ENCODE measurements around the gene LY6G5B.

Gene LY6G5B

DNA sequence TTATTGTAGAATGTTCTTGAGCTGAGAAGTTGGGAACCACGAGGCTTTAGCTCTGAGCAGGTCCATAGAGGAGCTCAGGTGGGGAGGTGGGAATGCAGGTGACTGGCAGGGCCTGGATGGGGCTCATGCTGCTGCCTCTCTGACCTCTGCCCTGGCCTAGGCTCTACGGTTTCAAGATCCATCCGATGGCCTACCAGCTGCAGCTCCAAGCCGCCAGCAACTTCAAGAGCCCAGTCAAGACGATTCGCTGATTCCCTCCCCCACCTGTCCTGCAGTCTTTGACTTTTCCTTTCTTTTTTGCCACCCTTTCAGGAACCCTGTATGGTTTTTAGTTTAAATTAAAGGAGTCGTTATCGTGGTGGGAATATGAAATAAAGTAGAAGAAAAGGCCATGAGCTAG lies at the start of gene LY6G5B:
LY6G5B (plus strand) TSS at position 301 of the 400 bp plus-strand sequence. CDS start 975 bp downstream, outside the sequence.
- H3K27me3 ChIP-seq (ENCODE audit: insufficient read depth, poor library complexity, severe bottlenecking) = no peaks in the 10 kb centered on the region
- H3K4me1 ChIP-seq (ENCODE audit: insufficient read depth, poor library complexity, severe bottlenecking) = no peaks in the 10 kb centered on the region
- no peak within 1 kb of the TSS for H3K27ac ChIP-seq (ENCODE audit: poor library complexity, severe bottlenecking)
- peaks cover 61% of the 10 kb centered on the region for H3K36me3 ChIP-seq (ENCODE audit: low read depth)
- no peak within 1 kb of the TSS for H3K4me3 ChIP-seq (ENCODE audit: severe bottlenecking)
- ATAC-seq (ENCODE audit: low read depth) (no peak), DNase-seq (ENCODE audit: low spot score) (no peak)
- TF ChIP-seq CTCF (IDR thresholded peaks at IDR 0.05; ENCODE audit: poor library complexity, severe bottlenecking) = no peak
- H3K9me3 ChIP-seq (ENCODE audit: severe bottlenecking) = no peaks in the 10 kb centered on the region

GRCh38 chr6:31620586-31621319 lies 49.0 kb upstream of the LY6G5B start, which contains the start of gene PRRC2A:
TSS of gene PRRC2A (plus strand) at chr6:31620715. CDS start at chr6:31622790, 2,075 bp downstream.
- H3K36me3 ChIP-seq (ENCODE audit: low read depth) = peaks cover 44% of the 10 kb centered on the region
- no peaks in the 10 kb centered on the region for H3K27me3 ChIP-seq (ENCODE audit: insufficient read depth, poor library complexity, severe bottlenecking)
- DNase-seq (ENCODE audit: low spot score) = peak; percentile 93
- peak; percentile 73 for ATAC-seq (ENCODE audit: low read depth)
- H3K4me3 ChIP-seq (ENCODE audit: severe bottlenecking) = peak within 1 kb of the TSS; percentile 84
- H3K9me3 ChIP-seq (ENCODE audit: severe bottlenecking) = no peaks in the 10 kb centered on the region
- H3K27ac ChIP-seq (ENCODE audit: poor library complexity, severe bottlenecking) = peak within 1 kb of the TSS; percentile 89
- TF ChIP-seq CTCF (IDR thresholded peaks at IDR 0.05; ENCODE audit: poor library complexity, severe bottlenecking) = no peak
- peaks cover 12% of the 10 kb centered on the region for H3K4me1 ChIP-seq (ENCODE audit: insufficient read depth, poor library complexity, severe bottlenecking)

DNA sequence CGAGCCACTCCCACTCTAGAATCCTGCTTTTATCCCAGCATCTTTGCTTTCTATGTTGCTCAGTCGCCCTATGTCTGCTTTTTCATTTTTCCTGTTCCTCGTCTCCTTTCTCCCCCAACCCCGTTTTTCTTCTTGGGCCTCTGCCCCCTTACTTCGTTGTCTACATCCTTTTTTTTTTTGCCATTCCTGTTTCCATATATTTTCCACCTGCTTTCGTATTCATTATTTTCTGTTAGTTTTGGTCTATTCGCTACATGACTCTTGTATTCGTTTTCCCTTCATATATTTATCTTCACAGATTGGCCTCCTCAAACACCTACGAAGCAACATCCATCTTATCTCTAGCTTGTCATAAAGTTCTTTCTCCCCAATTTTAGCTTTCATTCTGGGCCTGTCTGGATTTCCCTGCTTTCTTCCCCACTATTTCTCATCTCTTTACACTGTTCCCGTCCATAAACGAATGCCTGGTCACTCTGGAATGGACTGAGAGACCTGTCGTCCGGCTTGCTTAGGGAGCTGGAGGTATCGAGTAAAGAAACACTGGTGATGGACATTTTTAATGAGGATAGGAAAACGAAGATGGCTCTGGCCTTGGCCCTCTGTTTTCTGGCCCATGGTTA lies 48.3 kb upstream of the LY6G5B start:
- no peak for TF ChIP-seq CTCF (IDR thresholded peaks at IDR 0.05; ENCODE audit: poor library complexity, severe bottlenecking)
- Histone ChIP-seq H3K4me3 (ENCODE audit: severe bottlenecking) (peak overlapping the region; percentile 84), H3K27me3 (ENCODE audit: insufficient read depth, poor library complexity, severe bottlenecking) (no peaks in the 10 kb centered on the region), H3K36me3 (ENCODE audit: low read depth) (peaks cover 51% of the 10 kb centered on the region), H3K27ac (ENCODE audit: poor library complexity, severe bottlenecking) (peak overlapping the region; percentile 89), H3K9me3 (ENCODE audit: severe bottlenecking) (no peaks in the 10 kb centered on the region), H3K4me1 (ENCODE audit: insufficient read depth, poor library complexity, severe bottlenecking) (peaks cover 12% of the 10 kb centered on the region)
- DNase-seq (ENCODE audit: low spot score) (no peak), ATAC-seq (ENCODE audit: low read depth) (no peak)

GRCh38 chr6:31621991-31622390 lies 47.8 kb upstream of the LY6G5B start:
- H3K4me1 ChIP-seq (ENCODE audit: insufficient read depth, poor library complexity, severe bottlenecking) = peaks cover 12% of the 10 kb centered on the region
- no peaks in the 10 kb centered on the region for H3K27me3 ChIP-seq (ENCODE audit: insufficient read depth, poor library complexity, severe bottlenecking)
- no peaks in the 10 kb centered on the region for H3K9me3 ChIP-seq (ENCODE audit: severe bottlenecking)
- H3K36me3 ChIP-seq (ENCODE audit: low read depth) = peaks cover 57% of the 10 kb centered on the region
- ATAC-seq (ENCODE audit: low read depth) (no peak), DNase-seq (ENCODE audit: low spot score) (no peak)
- no peak for TF ChIP-seq CTCF (IDR thresholded peaks at IDR 0.05; ENCODE audit: poor library complexity, severe bottlenecking)
- peak overlapping the region; percentile 84 for H3K4me3 ChIP-seq (ENCODE audit: severe bottlenecking)
- peak overlapping the region; percentile 89 for H3K27ac ChIP-seq (ENCODE audit: poor library complexity, severe bottlenecking)

Data from RWPE2 (cell line).